Dedifferentiated amniotic fluid mesenchymal stem cell (primary cell): ENCODE data around the gene MIER3.

Experiments used
- DNase-seq: peaks from one replicate; pipeline ENCODE4 v3.0.0-alpha.2; 2016; ENCODE audit errors: extremely low spot score

MIER3 gene

GRCh38 chr5:56961746-56962145 is 9.8 kb upstream of the MIER3 start:
- no peak for DNase-seq

GRCh38 chr5:56959326-56959725 is 7.4 kb upstream of the MIER3 start:
- no peak for DNase-seq

GRCh38 chr5:56958595-56958994 is 6.7 kb upstream of the MIER3 start:
- DNase-seq, result no peak

- no peak for DNase-seq
Observed at GRCh38 chr5:56954262-56954661, 2.3 kb upstream of the MIER3 start.

GRCh38 chr5:56951126-56951945 is 587 bp downstream of the MIER3 start:
- no peak for DNase-seq

- peak; percentile 83 for DNase-seq
Observed at GRCh38 chr5:56950626-56951125, 1.2 kb downstream of the MIER3 start.

- DNase-seq, result no peak
Observed at GRCh38 chr5:56947052-56947451, 4.9 kb downstream of the MIER3 start.

GRCh38 chr5:56941981-56942380 is 9.9 kb downstream of the MIER3 start:
- DNase-seq, result peak; percentile 80

- DNase-seq, result no peak
Observed at GRCh38 chr5:56938858-56939257, 13.1 kb downstream of the MIER3 start.

- DNase-seq, result no peak
Observed at GRCh38 chr5:56934325-56934724, 17.6 kb downstream of the MIER3 start.

GRCh38 chr5:56922922-56923321 is 29.0 kb downstream of the MIER3 start:
- no peak for DNase-seq

- no peak for DNase-seq
Observed at GRCh38 chr5:56919942-56920662, 31.8 kb downstream of the MIER3 start.

- no peak for DNase-seq
Observed at GRCh38 chr5:56918054-56918453, 33.9 kb downstream of the MIER3 start.

- DNase-seq, result no peak
Observed at GRCh38 chr5:56917534-56917933, 34.4 kb downstream of the MIER3 start.

- DNase-seq, result no peak
Observed at GRCh38 chr5:56914678-56915077, 37.2 kb downstream of the MIER3 start.

- no peak for DNase-seq
Observed at GRCh38 chr5:56913766-56914165, 38.2 kb downstream of the MIER3 start.

GRCh38 chr5:56910210-56910965 is 41.5 kb downstream of the MIER3 start:
- peak; percentile 42 for DNase-seq

- DNase-seq, result peak; percentile 97
Observed at GRCh38 chr5:56909294-56910209, 42.4 kb downstream of the MIER3 start, which contains the start of gene SETD9. Gene SETD9, plus strand, starts transcription at chr5:56909596. Its CDS starts 50 bp downstream, at chr5:56909646.

GRCh38 chr5:56908942-56909293 is 43.0 kb downstream of the MIER3 start:
- peak; percentile 18 for DNase-seq

GRCh38 chr5:56900858-56901578 is 50.9 kb downstream of the MIER3 start:
- no peak for DNase-seq
